ENCODE measurements around the gene LIN37.

The LIN37 gene

DNA sequence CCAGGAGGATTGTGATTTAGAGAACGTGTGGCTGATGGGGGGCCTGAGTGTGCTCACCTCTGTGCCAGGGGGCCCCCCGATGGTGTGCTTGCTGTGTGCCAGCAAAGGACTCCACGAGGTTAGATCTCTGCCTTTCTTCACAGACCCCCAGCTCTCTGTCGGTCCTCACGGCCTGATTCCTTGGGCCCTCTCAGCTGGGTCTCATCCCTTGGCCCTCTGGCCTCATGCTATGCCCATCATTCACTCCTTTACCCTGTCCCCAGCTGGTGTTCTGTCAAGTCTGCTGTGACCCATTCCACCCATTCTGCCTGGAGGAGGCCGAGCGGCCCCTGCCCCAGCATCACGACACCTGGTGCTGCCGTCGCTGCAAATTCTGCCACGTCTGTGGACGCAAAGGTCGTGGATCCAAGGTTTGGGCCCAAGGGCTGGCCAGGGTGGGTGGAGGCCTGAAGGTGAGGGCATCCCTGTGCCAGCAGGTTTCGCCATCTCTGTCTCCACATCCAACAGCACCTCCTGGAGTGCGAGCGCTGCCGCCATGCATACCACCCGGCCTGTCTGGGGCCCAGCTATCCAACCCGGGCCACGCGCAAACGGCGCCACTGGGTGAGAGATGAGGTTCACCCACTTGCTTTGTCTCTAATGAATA lies 23.0 kb upstream of the LIN37 start:
- H3K9me3 ChIP-seq: no peaks in the 10 kb centered on the region
- peaks cover 0 to 8% (median 0%) of the 10 kb centered on the region in 4 donors for H3K4me1 ChIP-seq
- TF ChIP-seq CTCF (IDR thresholded peaks at IDR 0.05): no peak
- H3K4me3 ChIP-seq: no peak overlapping the region
- no peak overlapping the region for H3K27ac ChIP-seq
- intact Hi-C loops (cut with DNase I; ENCODE audit: low total_unique reads): no loop called here
- no peaks in the 10 kb centered on the region for H3K27me3 ChIP-seq
- no peak for DNase-seq
- H3K36me3 ChIP-seq: peaks cover 92 to 100% (median 100%) of the 10 kb centered on the region in 3 donors

- no peaks in the 10 kb centered on the region for H3K4me1 ChIP-seq
- no peak for DNase-seq
- H3K36me3 ChIP-seq: peaks cover 100% of the 10 kb centered on the region in 3 donors
- no peak for TF ChIP-seq CTCF (IDR thresholded peaks at IDR 0.05)
- intact Hi-C loops (cut with DNase I; ENCODE audit: low total_unique reads): no loop called here
- H3K4me3 ChIP-seq: no peak overlapping the region
- H3K9me3 ChIP-seq: no peaks in the 10 kb centered on the region
- H3K27ac ChIP-seq: no peak overlapping the region
- H3K27me3 ChIP-seq: no peaks in the 10 kb centered on the region
These were observed 21.1 kb upstream of the LIN37 start for GRCh38 chr19:35727053-35727955.

GRCh38 chr19:35727956-35728706 lies 20.2 kb upstream of the LIN37 start:
- H3K9me3 ChIP-seq: no peaks in the 10 kb centered on the region
- H3K4me3 ChIP-seq: no peak overlapping the region
- H3K27ac ChIP-seq: no peak overlapping the region
- TF ChIP-seq CTCF (IDR thresholded peaks at IDR 0.05): no peak
- H3K27me3 ChIP-seq: no peaks in the 10 kb centered on the region
- H3K4me1 ChIP-seq: no peaks in the 10 kb centered on the region
- intact Hi-C loops (cut with DNase I; ENCODE audit: low total_unique reads): no loop called here
- DNase-seq: no peak
- peaks cover 97 to 100% (median 100%) of the 10 kb centered on the region in 3 donors for H3K36me3 ChIP-seq

DNA sequence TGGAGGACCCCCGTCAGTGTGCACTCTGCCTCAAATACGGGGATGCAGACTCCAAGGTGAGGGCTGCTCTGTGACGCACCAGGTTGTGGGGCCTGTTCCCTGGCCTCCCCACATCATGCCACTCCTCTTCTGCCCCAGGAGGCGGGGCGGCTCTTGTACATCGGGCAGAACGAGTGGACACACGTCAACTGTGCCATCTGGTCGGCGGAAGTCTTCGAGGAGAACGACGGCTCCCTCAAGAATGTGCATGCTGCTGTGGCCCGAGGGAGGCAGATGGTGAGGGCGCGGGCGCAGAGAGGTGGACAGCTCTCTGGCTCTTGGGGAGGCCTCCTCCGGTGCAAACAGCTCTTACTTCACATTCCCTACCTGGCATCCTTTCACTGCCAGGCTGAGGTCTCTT lies 19.4 kb upstream of the LIN37 start:
- TF ChIP-seq CTCF (IDR thresholded peaks at IDR 0.05): no peak
- intact Hi-C loops (cut with DNase I; ENCODE audit: low total_unique reads): no loop called here
- H3K27ac ChIP-seq: no peak overlapping the region
- H3K27me3 ChIP-seq: no peaks in the 10 kb centered on the region
- H3K36me3 ChIP-seq: peaks cover 88 to 100% (median 100%) of the 10 kb centered on the region in 3 donors
- H3K4me1 ChIP-seq: no peaks in the 10 kb centered on the region
- no peak for DNase-seq
- no peaks in the 10 kb centered on the region for H3K9me3 ChIP-seq
- no peak overlapping the region for H3K4me3 ChIP-seq

GRCh38 chr19:35729763-35730162 lies 18.6 kb upstream of the LIN37 start:
- H3K27ac ChIP-seq: no peak overlapping the region
- H3K9me3 ChIP-seq: no peaks in the 10 kb centered on the region
- H3K4me3 ChIP-seq: no peak overlapping the region
- peaks cover 81 to 100% (median 98%) of the 10 kb centered on the region in 3 donors for H3K36me3 ChIP-seq
- no peaks in the 10 kb centered on the region for H3K4me1 ChIP-seq
- DNase-seq: no peak
- TF ChIP-seq CTCF (IDR thresholded peaks at IDR 0.05): no peak
- intact Hi-C loops (cut with DNase I; ENCODE audit: low total_unique reads): no loop called here
- no peaks in the 10 kb centered on the region for H3K27me3 ChIP-seq
